ENCODE measurements around the gene S100A3. TPM values are rescaled to one million over a fixed set of nuclear protein-coding genes. Genes with fewer than 3 reads are reported as not detected.

S100A3 gene
- total RNA-seq, 4 donors from 2014 or later, result 0.88 to 1.6 TPM; not detected in 2

DNA sequence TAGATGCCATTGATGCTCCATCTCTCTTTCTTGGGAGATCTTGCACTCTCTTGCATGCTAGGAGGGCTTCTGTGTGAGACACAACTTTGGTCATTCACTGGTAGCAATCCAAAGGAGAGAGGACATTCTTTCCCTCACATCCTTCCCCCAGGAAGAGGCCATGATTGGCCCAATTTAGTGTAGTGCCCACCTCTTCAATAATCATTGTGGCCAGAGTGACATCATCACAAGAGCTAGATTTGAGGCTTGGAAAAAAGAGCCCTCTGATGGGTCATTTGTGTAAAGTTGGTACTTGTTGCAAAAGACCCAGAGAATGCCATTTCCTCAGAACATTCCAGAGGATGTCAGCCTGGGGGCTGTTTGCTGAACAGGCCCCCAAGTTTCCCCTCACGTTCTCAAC lies 43.5 kb downstream of the S100A3 start:
- no peaks in the 10 kb centered on the region for H3K36me3 ChIP-seq
- in situ Hi-C loops (cut with MboI; ENCODE audit: low sequenced_read_pairs in 4 of 4), result loop anchor here in 1 of 4 donors (25.0 kb wide), 1 partner anchor 482 kb away; the partner anchor contains the start of genes JTB, RAB13 and RPS27
- no peaks in the 10 kb centered on the region for H3K27me3 ChIP-seq
- no peak overlapping the region for H3K27ac ChIP-seq
- TF ChIP-seq, protein P1, sequence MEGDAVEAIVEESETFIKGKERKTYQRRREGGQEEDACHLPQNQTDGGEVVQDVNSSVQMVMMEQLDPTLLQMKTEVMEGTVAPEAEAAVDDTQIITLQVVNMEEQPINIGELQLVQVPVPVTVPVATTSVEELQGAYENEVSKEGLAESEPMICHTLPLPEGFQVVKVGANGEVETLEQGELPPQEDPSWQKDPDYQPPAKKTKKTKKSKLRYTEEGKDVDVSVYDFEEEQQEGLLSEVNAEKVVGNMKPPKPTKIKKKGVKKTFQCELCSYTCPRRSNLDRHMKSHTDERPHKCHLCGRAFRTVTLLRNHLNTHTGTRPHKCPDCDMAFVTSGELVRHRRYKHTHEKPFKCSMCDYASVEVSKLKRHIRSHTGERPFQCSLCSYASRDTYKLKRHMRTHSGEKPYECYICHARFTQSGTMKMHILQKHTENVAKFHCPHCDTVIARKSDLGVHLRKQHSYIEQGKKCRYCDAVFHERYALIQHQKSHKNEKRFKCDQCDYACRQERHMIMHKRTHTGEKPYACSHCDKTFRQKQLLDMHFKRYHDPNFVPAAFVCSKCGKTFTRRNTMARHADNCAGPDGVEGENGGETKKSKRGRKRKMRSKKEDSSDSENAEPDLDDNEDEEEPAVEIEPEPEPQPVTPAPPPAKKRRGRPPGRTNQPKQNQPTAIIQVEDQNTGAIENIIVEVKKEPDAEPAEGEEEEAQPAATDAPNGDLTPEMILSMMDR (IDR thresholded peaks at IDR 0.05 in 4 of 5, conservative IDR thresholded peaks at IDR 0.05 in 1 of 5), result no peak
- no peak for TF ChIP-seq POLR2A (IDR thresholded peaks at IDR 0.05)
- ATAC-seq, result no peak
- H3K4me3 ChIP-seq, result no peak overlapping the region
- no peak for DNase-seq
- intact Hi-C loops (cut with DNase I; ENCODE audit: low total_unique reads), result no loop called here
- H3K4me1 ChIP-seq, result peaks cover 19 to 26% of the 10 kb centered on the region in 2 donors
- H3K9me3 ChIP-seq, result no peaks in the 10 kb centered on the region

DNA sequence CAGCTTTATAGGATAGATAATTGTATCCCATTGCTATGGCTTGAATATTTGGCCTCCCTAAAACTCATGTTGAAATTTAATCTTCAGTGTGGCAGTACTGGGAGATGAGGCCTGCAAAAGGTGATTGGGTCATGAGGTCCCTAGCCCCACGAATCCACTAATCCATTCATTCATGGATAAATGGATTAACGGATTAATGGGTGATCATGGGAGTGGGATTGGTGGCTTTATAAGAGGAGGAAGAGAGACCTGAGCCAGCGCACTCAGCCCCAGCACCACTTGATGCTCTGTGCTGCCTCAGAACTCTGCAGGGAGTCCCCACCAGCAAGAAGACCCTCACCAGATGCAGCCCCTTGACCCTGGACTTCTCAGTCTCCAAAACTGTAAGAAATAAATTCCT lies 45.3 kb downstream of the S100A3 start:
- Histone ChIP-seq H3K27ac (no peak overlapping the region), H3K36me3 (no peaks in the 10 kb centered on the region), H3K4me3 (no peak overlapping the region), H3K27me3 (no peaks in the 10 kb centered on the region), H3K4me1 (peaks cover 19 to 26% of the 10 kb centered on the region in 2 donors), H3K9me3 (no peaks in the 10 kb centered on the region)
- DNase-seq (no peak), ATAC-seq (no peak)
- intact Hi-C loops (cut with DNase I; ENCODE audit: low total_unique reads) (no loop called here), in situ Hi-C loops (cut with MboI; ENCODE audit: low sequenced_read_pairs in 4 of 4) (loop anchor here in 1 of 4 donors (25.0 kb wide), 1 partner anchor 484 kb away; the partner anchor contains the start of genes JTB, RAB13 and RPS27)
- TF ChIP-seq POLR2A (IDR thresholded peaks at IDR 0.05), result no peak

DNA sequence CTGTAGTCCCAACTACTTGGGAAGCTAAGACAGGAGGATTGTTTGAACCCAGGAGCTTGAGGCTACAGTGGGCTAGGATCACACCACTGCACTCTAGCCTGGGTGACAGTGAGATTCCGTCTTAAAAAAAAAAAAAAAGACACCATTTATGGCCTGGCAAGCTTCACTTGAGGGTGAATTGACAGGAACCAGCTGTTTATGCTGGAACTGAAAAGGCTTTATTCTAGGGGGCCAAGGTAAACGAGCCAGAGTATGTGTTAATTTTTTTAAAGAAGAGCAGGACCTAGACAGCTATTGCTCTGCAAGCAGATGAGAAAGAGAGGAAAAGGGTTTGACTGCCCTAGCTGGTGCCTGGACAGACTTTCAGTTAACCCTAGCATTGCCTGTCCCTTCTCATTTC lies 50.3 kb downstream of the S100A3 start:
- intact Hi-C loops (cut with DNase I; ENCODE audit: low total_unique reads), result no loop called here
- in situ Hi-C loops (cut with MboI; ENCODE audit: low sequenced_read_pairs in 4 of 4), result loop anchor here in 3 of 4 donors (5.0 to 10.0 kb wide), 2 partner anchors 144 to 146 kb away; partner anchors contain the start of gene S100A9 (in 1 of the 3)

More for the DNA sequence above, 50.3 kb downstream of the S100A3 start:
- TF ChIP-seq, protein P1 (IDR thresholded peaks at IDR 0.05 in 4 of 5, conservative IDR thresholded peaks at IDR 0.05 in 1 of 5), result no peak
- TF ChIP-seq POLR2A (IDR thresholded peaks at IDR 0.05), result no peak
- Histone ChIP-seq H3K4me3 (no peak overlapping the region), H3K4me1 (peaks cover 3% of the 10 kb centered on the region in 2 donors), H3K27me3 (no peaks in the 10 kb centered on the region), H3K9me3 (no peaks in the 10 kb centered on the region), H3K36me3 (no peaks in the 10 kb centered on the region), H3K27ac (no peak overlapping the region)
- no peak for DNase-seq
- ATAC-seq, result no peak

Other genes starting within 250 kb of the S100A3 start
- gene PGLYRP3, start 236.3 kb downstream of the S100A3 start, total RNA-seq, result not detected
- gene PGLYRP4, start 200.4 kb downstream of the S100A3 start, total RNA-seq, result not detected
- 100 to 1,000 TPM in 2 of 4 donors, 10 to 100 TPM in 2; 57.4 to 205 (median 87.1) TPM for gene S100A9, start 191.4 kb downstream of the S100A3 start, total RNA-seq
- 1 to 10 TPM in 2 of 4 donors, not detected in 2; 2.2 to 2.9 TPM for gene S100A12, start 173.6 kb downstream of the S100A3 start, total RNA-seq
- gene S100A8, start 158.2 kb downstream of the S100A3 start, total RNA-seq, result 10 to 100 TPM in 2 of 4 donors, 1 to 10 TPM in 2; 4.2 to 41.6 (median 12.5) TPM
- not detected for gene S100A7A, start 132.7 kb downstream of the S100A3 start, total RNA-seq
- gene S100A7, start 88.6 kb downstream of the S100A3 start, total RNA-seq, result not detected
- 100 to 1,000 TPM; 153 to 361 (median 224) TPM for gene S100A6, start 13.3 kb downstream of the S100A3 start, total RNA-seq
- not detected for gene S100A5, start 8.3 kb downstream of the S100A3 start, total RNA-seq
- gene S100A4, start 3.5 kb downstream of the S100A3 start, total RNA-seq, result 100 to 1,000 TPM in 3 of 4 donors, 10 to 100 TPM in 1; 76.8 to 377 (median 144) TPM
- 10 to 100 TPM in 1 of 4 donors, not detected in 3; 14.7 TPM for gene S100A2, start 16.6 kb upstream of the S100A3 start, total RNA-seq
- 10 to 100 TPM; 21.5 to 52.1 (median 40.7) TPM for gene S100A16, start 63.9 kb upstream of the S100A3 start, total RNA-seq
- gene S100A14, start 67.1 kb upstream of the S100A3 start, total RNA-seq, result 1 to 10 TPM in 1 of 4 donors, not detected in 3; 1.8 TPM
- gene S100A13, start 78.2 kb upstream of the S100A3 start, total RNA-seq, result 100 to 1,000 TPM; 113 to 237 (median 159) TPM
- gene S100A1, start 79.2 kb upstream of the S100A3 start, total RNA-seq, result 100 to 1,000 TPM; 390 to 932 (median 616) TPM
- gene CHTOP, start 84.8 kb upstream of the S100A3 start, total RNA-seq, result 10 to 100 TPM; 49.5 to 73.4 (median 59.1) TPM
- 100 to 1,000 TPM in 1 of 4 donors, 10 to 100 TPM in 3; 64.0 to 127 (median 90.0) TPM for gene SNAPIN, start 109.4 kb upstream of the S100A3 start, total RNA-seq
- gene ILF2, start 121.7 kb upstream of the S100A3 start, total RNA-seq, result 100 to 1,000 TPM; 110 to 138 (median 117) TPM
- gene NPR1, start 129.4 kb upstream of the S100A3 start, total RNA-seq, result 1 to 10 TPM; 3.0 to 7.1 (median 4.5) TPM
- 10 to 100 TPM; 16.1 to 28.0 (median 19.9) TPM for gene INTS3, start 178.8 kb upstream of the S100A3 start, total RNA-seq
- 1 to 10 TPM; 2.3 to 7.9 (median 3.7) TPM for gene SLC27A3, start 226.1 kb upstream of the S100A3 start, total RNA-seq